GM19397 (cell line): ENCODE measurements around the gene TBC1D22A.

Experiments
- ATAC-seq: cut with Tn5 transposase; IDR thresholded peaks from one replicate; pipeline ENCODE4 v1.9.1; 2021; ENCODE audit warnings: mild to moderate bottlenecking, moderate library complexity; ENCODE audit not compliant: unreplicated experiment

TBC1D22A gene

DNA sequence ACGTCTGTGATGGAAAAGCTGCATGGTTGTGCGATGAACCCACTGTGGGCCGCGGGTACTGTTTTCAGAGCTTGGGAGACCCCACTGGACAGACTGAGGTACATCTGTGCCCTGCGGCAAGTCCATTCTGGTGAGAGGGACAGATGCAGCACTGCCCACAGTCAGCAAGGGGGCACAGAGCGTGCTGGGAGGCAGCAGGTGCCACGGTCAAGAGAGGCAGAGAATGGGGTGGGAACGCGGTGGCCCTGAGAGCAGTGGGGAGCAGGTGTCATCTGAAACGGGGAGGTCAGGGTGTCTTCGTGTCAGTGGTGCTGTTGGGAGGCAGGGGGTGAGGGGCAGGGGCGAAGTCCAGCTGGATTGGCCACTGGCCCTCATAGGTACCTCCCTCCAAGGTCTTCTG is 32.0 kb downstream of the TBC1D22A start:
- no peak for ATAC-seq

DNA sequence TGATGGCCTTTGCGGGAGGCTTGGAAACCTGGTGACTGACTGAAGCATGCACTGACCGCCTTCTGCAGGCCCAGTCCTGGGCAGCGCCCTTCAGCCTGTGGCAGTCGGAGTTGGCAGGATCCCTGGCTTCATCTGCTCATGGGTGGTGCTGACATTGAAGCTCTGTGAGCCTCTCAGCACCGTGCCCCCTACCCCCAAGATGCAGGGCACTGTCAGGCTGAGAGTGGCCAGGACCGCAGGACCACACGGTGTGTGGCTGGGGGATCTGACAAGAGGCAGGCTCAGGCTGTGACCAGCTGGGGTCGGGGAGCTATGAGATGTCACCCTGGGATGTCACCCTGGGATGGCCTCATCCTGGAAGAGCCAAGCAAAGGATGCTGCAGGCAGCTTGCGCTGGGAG is 32.7 kb downstream of the TBC1D22A start:
- ATAC-seq = no peak

DNA sequence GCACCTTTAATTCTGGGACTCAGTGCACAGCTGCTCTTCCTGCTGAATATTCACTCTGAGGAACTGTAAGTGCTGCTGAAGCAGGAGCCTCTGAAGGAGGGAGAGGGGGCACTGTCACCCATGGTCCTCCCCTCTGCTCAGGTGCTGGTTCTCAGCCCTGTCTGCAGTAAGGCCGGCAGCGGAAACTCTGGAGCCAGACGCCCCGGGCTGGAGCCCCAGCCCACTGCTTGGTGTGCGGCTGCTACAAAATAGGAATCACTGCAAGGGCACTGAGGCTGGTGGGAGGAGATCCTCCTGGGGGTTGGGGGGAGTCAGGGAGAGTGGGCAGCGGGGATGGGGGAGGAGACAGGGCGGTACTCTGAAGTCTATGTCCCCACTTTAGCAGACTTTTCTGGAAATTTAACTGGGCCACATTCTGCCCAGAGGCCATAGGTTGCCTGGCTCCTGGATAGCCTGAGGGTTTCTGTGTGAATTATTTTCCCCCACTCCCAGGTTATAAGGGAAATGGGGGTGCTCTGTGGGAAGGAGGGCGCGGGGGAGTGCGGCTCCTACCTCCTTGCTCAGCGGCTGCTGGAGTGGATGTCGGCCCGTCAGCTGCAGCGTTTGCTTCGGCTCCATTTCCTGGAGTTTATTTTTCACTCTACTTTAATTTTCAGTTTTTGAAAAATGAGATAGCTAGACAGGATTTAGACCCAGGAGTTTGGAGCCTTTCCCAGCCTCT is 33.6 kb downstream of the TBC1D22A start:
- no peak for ATAC-seq

DNA sequence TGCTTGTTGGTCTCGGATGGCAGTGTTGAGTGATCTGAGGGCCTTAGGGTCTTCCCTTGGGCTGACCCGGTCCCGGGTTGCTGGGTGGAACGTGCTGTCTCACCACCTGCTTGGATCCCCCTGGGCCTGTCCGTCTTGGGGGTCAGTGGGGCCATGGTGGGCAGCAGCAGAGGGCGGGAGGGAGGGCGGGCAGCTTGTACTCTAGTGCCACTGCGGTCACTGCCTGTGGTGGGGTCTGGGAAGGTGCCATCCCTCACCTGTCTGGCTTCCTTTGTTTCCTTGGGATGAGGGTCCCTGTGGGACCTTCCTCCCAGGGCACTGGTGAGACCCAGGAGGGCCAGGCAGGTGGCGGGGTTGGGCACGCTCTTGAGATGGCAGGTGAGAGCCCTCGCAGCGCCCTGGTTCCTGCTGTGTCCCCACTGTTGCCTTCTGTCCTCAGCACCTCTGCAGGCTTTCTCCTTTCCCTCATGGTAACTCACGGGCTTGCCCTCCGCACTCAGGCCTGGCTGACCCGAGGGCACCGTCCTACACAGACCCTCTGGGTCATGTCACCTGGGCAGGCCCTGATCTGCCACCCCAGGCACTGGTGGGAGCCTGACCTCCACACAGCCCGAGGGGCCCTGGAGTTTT is 34.2 kb downstream of the TBC1D22A start:
- ATAC-seq = no peak

DNA sequence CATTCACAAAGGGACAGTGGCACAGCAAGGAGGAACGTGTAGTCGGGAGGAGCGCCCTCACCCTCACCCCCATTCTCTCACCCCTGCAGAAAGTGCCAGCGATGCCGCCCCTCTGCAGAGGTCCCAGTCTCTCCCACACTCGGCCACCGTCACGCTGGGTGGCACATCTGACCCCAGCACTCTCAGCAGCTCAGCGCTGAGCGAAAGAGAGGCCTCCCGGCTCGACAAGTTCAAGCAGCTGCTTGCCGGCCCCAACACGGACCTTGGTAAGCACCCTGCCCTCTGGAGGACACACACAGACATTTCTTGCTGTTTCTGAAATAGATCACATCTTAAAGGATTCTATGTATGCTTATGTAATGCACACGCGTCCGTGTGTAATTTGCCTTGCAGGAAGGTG is 34.9 kb downstream of the TBC1D22A start:
- ATAC-seq = no peak

DNA sequence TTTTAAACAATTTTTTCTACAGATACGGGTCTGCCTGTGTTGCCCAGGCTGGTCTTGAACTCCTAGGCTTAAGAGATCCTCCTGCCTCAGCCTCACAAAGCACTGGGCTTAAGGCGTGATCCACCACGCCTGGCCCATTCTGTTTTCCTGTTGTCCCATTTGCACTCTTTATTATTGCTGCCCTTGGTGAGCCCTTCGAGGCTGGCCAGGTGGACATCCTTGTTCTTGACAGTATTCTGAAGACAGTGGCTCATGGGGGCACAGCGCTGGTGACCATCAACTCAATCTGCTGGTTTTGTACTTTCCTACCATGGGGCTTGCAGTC is 35.6 kb downstream of the TBC1D22A start:
- ATAC-seq = no peak

DNA sequence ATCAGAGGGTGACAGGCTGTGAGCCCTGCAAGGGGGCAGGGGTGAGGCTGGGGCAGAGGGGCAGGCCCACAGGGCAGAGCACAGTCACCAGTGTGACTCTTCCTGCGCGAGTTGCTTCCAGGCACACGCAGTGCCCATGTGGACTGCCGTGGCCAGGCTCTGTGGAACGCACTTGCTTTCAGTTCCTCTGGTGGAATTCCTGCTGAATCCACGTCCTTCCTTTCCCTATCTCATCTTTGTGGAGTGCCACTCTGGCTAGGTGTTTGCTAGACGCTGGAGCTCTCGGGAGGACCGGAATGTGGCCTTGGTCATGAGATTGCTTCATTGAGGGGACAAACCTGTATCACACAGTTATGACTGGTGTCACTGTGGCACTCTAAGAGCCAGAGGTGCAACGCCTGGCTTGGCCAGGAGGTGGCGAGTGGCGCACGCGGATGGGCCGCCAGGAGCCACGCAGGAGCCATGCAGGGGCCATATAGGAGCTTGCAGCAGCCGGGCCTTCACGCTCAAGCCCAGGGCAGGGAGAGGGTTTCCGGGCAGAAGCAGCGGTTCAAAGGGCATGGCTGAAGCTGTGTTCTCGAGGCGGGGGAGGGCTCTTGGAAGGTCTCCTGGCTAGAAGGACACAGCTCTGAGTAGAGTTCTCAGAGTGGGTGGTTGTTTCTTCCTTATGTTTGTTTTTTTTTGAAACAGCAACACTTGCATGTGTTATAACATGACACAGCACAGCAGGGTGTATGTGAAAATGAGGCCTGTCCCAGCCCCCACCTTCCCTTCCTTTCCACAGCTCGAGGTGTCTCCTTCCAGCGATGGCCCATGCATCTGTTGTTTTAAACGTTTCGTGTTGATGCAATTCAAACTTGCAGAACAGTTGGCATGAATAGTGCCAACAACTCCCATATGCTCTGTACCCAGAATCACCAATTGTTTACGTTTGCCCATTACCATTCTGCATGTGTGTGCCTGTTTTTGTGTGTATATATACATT is 36.2 kb downstream of the TBC1D22A start:
- ATAC-seq = no peak

DNA sequence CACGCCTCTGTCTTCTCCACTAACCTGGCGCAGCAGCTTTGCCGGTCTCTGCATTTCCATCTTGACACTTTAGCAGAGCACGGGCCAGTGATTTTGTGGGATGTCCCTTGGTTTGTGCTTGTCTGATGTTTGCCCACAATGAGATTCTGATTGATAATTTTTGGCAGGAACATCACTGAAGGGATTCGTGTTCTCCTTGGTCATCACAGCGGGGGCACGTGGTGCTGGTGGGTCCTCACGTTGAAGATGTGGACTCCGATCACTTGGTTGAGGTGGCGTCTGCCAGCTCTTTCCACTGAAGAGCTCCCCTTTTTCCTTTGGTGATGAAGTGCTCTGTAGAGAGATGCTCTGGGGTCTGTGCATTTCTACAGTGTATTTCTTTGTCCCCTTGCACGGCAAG is 37.2 kb downstream of the TBC1D22A start:
- ATAC-seq = no peak

DNA sequence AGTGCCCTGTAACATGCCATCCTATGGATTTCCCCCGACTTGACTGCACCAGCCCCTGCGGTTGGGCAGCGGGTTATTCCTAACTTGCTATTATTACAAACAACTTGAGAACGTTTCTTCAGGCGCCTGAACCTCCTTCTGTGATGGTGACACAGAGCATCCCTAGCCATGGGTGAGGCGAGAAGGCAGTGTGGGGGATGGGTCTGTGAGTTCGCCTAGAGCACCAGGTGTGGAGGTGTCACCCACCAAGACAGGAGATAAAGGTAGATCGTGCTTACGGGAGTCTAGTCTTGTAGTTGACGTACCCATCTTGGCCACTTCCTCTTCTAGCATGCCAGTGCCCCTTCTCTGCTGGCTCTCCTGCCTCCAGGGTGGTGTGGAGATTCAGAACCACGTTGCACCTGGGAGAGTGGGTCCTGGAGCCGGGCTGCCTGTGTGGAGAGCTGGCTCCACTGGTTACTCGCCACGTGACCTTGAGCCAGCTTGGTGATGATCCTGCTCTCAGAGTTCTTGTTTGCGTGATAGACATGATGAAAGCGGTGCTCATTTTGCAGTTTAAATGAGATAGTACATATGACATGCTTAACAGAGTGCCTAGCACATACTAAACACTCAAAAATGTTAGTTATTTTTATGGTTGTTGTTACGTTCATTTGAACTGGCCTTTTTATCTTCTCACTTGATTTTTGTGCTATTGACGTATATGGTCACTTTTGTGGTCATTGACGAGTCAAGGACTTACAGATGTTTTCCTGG is 37.8 kb downstream of the TBC1D22A start:
- no peak for ATAC-seq

DNA sequence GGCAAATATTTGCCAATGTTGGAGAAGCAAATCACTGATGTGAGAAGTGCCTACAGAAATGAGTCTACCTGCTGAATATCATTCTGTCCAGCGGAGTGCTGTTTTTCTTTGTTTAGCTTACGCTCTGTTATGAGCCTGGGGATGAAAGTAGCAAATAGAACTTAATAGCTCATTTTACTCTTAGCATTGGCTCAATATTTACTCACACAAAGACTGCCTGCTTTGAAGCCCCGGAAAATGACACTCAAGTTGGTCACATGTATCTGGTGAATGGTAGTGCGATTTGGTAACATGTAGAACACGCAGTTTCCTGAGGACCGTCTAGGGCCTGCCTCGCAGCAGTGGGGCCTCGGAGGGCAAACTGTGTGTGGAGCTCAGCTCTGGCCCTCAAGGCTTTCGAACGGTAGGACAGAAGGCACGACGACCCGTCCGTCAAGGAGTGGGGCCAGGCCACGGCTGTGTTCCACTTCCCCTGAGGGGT is 38.9 kb downstream of the TBC1D22A start:
- ATAC-seq = no peak

DNA sequence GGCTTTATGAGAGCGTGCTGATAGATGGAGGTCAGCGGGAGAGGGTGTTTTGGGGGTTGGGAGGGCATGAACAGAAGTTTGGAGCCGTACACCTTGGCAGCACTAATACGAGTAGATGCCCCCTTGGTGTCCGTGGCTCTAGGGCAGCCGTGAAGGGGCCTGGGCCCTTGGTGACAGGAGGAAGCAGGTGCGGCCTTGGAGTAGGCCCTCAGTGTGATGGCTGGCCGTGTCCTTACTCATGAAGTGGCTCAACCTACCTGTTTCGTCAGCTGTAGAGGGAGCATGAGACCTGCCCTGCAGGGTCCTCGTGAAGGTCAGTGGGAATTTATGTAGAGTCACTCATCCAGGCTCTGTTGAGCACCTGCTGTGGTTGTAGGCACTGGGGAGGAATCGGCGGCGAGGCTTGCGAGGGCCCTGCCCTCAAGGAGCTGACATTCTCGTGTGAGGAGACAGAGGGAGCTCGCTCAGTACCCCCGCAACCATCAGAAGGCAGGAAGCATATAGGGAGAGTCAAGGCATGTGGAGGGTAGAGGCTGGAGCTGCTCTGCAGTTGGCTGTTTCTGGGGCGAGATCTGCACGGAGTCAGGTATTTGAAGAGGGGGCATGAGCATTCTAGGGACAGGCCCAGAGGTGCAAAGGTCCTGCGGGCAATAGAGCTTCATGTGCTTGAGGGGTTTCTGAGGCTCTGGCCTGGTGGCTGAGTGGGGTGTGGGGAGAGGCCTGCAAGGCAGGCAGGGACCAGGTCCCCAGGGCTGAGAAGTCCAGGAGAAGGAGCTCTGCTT is 39.6 kb downstream of the TBC1D22A start:
- no peak for ATAC-seq

DNA sequence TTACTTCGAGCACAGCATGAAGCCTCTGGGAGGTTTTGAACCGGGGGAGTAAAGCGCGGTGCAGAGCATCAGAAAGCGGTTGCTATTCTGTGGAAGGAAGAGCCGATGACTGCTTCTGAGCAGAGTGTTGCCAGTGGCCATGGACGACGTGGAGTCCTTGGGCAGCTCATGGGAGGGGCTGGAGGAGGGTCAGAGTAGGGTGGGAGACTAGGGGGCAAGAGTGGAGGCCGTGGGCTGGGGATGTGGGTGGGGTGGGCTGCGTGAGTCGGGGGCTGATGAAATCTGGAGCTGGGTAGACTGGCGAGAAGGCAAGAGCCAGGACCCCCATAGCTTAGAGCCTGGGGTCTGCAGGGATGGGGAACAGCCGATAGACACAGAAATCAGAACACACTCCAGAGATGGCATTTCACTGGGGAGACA is 40.2 kb downstream of the TBC1D22A start:
- ATAC-seq = no peak

DNA sequence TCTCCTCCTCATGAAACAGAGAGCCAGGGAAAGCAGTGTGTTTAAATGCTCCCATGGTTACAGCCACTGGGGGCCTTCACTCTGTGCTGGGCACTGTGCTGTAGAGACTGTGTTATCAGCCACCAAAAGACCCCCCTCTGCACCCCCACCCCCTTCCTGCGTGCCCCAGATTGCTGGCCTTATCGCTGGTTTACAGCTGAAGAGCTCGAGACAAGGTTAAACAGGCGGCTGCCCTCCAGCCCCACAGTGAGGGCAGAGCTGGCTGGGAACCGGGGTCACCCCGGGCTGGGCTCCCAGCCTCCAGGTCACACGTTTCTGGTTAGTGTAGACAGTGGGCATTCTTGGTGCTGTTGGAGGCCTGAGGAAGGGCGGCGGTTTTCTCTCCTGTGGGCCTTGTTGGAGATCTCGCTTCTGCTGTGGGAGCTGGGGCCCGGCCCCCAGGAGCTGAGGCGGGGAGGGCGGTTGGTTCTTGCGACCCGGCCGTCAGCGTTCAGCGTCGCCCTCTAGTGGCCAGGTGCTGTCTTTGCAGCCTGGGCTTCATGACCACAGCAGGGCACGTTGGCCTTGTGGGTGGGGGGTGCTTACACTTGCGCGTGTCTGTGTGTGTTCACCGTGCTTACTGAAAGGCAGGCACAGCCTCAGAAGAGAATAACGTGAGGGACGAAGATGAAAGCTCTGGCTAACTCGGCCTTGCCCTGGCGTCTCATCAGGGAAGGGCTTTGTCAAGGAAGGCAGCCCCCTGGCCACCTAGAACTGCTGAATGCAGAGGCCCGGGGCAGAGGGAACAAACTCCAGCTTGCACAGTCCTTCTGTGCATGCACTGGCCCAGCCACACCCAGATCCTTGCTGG is 40.8 kb downstream of the TBC1D22A start:
- no peak for ATAC-seq

DNA sequence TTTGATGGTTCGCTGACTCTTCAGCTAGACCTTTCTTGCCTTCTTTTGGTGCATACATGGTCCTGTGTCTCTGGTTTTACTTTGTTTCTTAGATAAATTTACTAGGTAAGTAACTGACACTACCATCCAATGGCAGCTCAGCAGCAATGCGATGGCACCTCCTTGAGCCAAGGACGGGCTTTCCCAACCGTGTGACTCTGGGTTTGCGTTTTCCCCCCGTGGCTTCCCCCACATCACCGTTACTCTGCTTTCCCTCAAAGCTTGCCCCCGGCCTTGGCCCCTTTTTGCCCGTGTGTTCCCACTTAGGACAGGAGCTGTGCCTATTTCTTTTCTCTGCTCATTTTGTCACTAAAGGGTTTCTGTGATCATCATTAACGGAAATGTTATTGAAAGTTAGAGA is 41.5 kb downstream of the TBC1D22A start:
- ATAC-seq = no peak

DNA sequence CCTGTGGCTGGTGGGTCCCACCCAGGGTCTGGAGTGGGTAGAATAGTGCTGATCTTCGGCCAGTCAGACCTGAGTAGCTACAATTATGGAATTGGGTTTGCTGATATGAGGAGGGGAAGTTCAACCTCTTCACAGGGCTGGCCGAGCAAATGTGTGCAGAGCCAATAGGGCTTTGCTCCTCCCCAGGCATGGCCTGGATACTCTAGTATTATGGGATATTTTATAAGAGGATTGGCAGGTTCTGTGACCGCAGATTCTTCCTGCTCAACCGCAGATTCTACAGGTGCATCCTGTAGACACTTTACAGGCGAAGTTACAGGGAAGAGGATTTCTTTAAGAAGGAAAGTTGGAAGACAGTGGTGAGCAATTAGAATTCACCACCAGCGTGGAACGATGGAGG is 44.3 kb downstream of the TBC1D22A start:
- ATAC-seq = no peak

DNA sequence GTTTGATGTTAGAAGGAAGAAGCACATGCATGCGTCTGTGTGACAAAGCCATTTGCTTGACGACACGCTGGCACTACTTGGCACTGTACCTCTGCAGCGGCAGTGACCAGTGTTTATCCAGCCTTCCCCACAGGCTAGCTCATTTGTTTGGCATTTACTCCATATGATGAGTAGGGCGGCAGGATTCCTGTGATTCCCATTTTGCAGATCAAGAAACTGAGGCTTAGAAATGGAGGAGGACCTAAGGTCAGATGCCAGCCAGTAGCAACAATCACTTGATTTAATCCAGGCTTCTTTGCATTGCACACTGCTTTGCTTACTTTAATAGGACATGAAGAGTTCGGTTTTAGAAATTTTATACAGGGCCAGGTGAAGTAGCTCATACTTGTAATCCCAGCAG is 45.0 kb downstream of the TBC1D22A start:
- ATAC-seq = no peak

DNA sequence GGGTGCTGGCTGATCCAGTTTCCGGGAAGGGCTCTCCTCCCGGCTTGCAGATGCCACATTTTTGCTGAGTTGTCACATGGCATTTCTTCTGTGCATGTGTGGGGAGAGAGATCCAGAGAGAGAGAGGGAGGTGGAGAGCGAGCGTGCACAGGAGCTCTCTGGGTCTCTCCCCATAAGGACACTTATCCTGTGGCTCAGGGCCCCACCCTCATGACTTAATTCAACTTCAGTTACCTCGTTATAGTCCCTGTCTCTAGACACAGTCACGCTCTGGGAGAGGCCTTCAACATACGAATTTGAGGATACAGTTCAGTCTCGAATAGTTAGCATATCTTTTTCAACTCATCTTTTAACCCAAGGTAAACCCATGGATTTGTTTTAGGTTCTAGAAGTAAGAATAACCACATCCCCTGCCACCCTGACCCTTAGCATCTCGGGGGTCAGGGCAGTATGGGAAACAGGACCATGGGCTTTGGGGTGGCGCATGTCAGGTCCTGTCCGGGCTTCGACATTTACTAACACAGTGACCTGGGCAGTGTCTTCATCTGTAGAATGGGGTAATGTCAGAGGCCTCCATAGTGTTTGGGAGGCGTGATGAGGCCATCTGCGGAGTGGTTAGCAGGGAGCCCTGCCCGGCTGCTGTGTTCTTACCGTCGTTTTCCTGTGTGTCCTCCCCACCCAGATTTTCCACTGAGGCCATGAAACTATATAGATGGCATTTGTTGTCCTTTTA is 46.9 kb downstream of the TBC1D22A start:
- ATAC-seq = no peak
